GM12874 (cell line): ENCODE data around the gene SQOR.

ENCODE experiments used
- CTCF ChIP-seq: IDR thresholded peaks from 2 replicates; pipeline ENCODE4 v1.5.1; 2011; ENCODE audit warnings: low read depth, mild to moderate bottlenecking, control low read depth, low read length, moderate library complexity; ENCODE audit not compliant: insufficient read depth

The SQOR gene

GRCh38 chr15:45588219-45588875 is 46.5 kb upstream of the SQOR start:
- TF ChIP-seq CTCF = no peak

GRCh38 chr15:45589256-45589655 is 45.6 kb upstream of the SQOR start:
- TF ChIP-seq CTCF = no peak

GRCh38 chr15:45594319-45594718 is 40.5 kb upstream of the SQOR start:
- no peak for TF ChIP-seq CTCF

- no peak for TF ChIP-seq CTCF
Measured at GRCh38 chr15:45594835-45595530, 39.8 kb upstream of the SQOR start.

- TF ChIP-seq CTCF = no peak
Measured at GRCh38 chr15:45603881-45604280, 30.9 kb upstream of the SQOR start.

- no peak for TF ChIP-seq CTCF
Measured at GRCh38 chr15:45604326-45604725, 30.5 kb upstream of the SQOR start.

- no peak for TF ChIP-seq CTCF
Measured at GRCh38 chr15:45606413-45606812, 28.4 kb upstream of the SQOR start.
